HG02678 (cell line): Measurements from ENCODE around the gene ARL6IP4.
"Not testable (repeated sequence)": the region's sequence is repeated elsewhere in the genome, so short reads cannot be mapped to it uniquely, and the experiment has no call there.

Experiments
- ATAC-seq: cut with Tn5 transposase; IDR thresholded peaks from one replicate; pipeline ENCODE4 v1.9.1; 2021; ENCODE audit warnings: mild to moderate bottlenecking, moderate library complexity; ENCODE audit not compliant: unreplicated experiment

ARL6IP4 gene

DNA sequence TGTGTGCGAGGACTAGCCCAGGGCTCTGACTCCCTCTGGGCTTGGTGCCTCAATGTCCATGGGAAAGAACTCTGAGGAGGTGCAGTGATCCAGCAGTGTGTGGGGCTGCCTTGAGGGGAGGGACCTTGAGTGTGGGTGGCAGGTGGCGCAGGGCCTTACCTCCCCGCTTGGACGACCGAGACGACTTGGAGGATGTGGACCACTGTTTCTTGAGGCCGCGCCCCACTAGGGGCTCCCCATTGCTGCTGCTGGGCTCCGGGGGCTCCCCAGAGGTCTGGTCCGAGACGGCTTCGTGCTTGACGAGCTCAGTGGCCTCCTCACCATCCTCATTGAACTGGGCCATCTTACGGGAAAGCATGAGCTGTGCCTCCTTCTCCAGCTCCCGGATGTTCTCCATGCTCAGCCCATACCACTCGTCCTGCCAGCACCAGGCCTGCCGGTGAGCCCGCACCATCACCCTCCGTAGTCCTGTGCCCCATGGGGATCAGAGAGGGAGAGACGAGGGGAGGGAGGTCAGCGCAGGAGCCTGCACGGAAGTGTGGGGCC is 24.7 kb downstream of the ARL6IP4 start:
- ATAC-seq = no peak

GRCh38 chr12:123006977-123007376 is 26.5 kb downstream of the ARL6IP4 start:
- ATAC-seq = no peak

DNA sequence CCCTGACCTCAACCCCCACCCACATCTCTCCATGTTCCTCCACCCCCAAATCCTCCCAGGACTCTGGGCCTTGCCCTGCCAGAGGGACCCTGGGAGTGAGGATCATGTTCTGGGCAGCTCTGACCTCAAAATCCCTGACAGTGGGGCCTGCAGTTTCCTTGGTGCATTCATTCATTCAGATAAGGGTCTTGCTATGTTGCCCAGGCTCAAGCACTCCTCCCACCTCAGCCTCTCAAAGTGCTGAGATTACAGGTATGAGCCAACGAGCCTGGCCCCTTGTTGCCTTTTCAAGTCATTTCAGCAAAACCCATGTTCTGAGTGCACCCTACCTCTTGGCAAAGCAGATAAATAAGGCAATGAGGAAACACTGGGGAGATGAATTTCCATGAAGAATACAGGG is 29.6 kb downstream of the ARL6IP4 start:
- no peak for ATAC-seq

- no peak for ATAC-seq
Measured at GRCh38 chr12:123010681-123011080, 30.2 kb downstream of the ARL6IP4 start.

DNA sequence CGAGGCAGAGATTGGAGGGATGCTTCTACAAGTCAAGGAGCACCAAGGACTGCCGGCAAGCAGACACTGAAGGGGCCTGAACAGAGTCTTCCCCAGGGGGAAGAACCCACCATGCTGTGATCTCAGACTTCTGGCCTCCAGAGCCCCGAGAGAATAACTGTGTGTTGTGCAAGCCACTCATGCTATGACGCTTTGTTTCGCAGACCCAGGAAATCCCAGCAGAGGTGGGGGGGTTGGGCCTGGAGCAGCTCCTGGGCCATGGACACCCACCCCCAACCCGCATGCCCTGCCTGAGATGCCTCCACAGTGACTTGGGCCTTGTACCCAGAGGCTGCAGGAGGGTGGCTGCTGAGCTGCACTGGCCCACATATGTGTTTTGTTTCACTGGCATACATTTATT is 31.2 kb downstream of the ARL6IP4 start:
- ATAC-seq = no peak

DNA sequence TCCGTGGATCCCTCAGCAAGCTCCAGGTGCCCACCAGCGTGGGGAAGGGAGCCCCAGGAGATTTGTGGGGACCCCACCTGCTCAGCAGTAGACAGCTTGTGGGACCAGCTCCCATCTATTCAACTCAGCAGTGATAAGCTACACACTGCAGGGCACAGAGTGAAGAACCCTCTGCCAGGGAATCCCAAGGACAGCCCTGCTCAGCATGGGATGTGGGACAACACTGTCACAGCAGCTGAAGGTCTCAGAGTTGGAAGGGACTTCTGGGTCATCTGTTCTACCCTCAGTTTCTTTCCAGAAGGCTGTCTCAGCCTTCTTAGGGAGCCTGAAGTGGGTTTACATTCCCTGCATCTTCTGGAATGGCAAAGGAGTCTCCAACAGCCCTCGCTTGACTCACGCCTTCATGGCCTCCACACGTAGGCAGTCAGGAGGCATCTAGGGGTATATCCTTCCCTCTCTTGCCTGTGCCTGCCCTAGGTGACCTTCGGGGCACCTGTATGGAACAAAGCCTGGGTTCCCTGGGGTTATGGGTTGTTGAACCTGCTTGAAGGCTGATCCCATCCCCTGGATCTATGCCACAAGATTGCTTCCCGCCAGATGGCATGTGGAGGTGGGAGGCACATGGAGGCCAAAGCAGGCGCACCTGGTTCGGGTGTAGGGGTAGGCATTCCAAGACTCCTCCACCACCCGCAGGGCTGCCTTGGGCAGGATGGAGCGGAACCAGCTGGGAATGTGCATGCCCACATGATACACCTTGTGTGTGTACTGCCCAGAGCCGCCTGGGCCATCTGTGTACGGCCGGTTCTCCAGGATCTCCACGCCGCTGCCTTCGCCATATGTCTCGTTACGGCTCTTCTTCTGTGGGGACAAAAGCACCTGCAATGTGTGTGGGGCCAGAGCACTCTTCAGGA is 33.0 kb downstream of the ARL6IP4 start:
- ATAC-seq = no peak

DNA sequence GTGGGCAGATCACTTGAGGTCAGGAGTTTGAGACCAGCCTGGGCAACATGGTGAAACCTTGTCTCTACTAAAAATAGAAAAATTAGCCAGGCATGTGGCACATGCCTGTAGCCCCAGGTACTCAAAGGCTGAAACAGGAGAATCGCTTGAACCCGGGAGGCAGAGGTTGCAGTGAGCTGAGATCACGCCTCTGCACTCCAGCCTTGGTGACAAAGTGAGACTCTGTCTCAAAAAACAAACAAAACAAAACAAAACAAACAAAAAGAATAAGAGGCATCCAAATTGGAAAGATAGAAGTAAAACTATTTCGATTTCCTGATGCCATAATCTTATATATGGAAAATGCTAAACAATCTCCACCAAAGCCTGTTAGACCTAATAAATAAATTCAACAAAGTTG is 34.0 kb downstream of the ARL6IP4 start:
- ATAC-seq = not testable (repeated sequence)

GRCh38 chr12:123017753-123018152 is 37.3 kb downstream of the ARL6IP4 start:
- no peak for ATAC-seq

DNA sequence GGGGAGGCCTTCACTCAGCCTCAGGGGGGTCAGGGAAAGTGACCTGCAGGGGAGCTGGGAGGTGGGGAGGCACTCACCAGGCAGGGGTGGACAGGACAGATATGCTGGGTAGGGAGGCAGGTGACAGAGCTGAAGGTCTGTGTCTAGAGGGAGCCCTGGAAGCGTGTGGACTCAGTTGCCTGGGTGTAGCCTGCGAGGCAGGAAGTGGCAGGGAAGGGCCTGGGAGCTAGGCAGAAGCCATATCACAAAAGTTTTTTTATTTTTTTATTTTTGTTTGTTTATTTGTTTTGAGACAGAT is 39.3 kb downstream of the ARL6IP4 start:
- no peak for ATAC-seq

DNA sequence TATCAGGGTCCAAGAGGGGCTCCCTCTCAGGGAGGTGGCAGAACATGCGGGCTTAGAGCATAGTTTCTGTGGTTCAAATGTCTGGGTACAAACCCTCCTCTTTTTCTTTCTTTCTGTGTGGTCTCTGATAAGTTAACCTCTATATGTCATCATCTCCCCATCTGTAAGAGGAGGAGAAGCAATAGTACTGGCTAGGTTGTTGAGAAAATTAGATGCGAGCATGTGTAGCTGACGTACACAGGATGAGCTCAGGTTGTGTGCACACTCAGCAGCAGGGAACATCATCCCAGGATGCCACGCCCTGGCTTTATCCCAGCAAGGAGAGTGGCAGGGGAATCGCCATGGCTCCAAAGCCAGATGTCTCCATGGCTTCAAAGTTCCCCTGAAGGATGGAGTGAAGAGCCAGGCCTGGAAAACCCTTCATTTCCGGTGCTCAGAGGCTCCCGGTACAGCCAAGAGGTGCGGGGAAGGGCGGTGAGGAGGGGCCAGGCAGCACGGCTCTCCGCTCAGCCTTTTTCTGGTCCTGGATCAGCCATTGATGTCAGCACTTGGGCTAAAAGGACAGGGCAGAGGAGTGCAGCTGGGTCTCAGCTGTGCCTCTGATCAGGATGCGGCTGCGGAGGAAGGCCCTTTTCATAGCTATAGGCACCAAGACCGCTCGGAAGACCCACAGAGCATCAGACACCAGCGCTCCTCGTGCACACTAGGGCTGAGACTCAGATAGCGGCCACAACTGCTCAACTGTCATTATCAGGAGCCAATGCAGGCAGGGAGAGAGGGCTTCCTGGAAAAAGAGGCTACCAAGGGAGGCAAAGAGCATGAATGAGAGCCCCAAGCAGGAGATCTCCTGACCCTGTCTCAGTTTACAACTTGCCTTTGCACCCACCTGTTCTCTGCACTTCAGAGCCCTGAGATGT is 41.5 kb downstream of the ARL6IP4 start:
- ATAC-seq = no peak

- no peak for ATAC-seq
Measured at GRCh38 chr12:123022846-123023245, 42.4 kb downstream of the ARL6IP4 start.

DNA sequence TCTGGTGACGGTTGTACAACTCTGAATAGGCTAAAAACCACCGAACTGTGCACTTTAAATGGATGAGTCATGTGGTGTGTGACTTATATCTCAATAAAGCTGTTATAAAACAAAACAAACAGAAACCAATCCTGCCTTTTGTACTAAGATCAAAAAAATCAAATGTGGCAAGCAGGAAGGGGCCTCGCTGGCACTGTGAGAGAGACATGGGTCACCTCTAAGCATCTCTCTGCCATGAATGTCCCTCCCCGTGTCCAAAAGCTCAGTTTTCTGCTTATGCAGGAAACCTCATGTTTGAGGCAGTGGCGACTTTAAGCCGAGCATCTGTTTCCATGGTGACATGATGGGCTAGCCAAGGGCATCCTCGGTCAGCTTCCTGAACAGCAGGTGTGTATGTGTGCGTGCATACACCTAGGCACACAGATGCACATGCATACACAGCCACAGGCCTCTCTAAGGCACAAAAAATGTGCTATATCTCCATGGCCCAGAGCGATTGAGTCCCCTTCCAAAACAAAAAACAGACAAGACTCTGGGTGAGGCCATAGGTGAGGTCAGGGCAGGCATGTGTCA is 44.4 kb downstream of the ARL6IP4 start:
- no peak for ATAC-seq

DNA sequence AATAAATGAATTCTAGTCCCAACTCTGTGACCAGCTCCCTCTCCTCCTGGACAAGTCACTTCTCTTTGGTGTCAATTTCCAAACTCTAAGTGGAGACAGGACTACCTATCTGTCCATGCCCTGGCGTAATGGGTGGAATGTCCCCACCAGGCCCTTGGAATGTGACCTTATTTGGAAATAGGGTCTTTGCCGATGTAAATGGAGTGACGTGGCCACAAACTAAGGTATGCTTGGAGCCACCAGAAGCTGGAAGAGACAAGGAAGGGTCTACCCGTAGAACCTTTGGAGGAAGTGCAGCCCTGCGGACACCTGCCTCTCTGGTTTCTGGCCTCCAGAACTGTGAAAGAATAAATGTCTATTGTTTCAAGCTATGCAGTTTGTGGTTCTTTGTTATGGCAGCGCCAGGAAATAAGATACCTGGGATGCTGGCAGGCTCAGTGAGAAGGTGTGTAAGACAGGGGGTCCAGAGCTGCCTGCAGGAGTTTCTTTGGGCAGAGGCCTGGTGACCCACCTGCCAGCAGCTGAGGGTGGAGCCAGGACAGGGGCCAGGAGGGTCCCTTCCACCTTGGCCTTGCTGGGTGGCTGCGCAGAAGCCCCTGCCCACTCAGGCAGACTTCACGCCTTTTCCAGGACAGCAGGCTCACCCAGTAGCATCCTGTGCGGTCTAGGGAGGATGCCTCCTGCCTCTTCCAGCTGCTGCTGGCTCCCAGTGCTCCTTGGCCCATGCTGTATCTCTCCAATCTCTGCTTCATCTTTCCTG is 45.8 kb downstream of the ARL6IP4 start:
- no peak for ATAC-seq

GRCh38 chr12:123027726-123028445 is 47.4 kb downstream of the ARL6IP4 start:
- ATAC-seq = no peak

- ATAC-seq = no peak
Measured at GRCh38 chr12:123028475-123028874, 48.0 kb downstream of the ARL6IP4 start.

DNA sequence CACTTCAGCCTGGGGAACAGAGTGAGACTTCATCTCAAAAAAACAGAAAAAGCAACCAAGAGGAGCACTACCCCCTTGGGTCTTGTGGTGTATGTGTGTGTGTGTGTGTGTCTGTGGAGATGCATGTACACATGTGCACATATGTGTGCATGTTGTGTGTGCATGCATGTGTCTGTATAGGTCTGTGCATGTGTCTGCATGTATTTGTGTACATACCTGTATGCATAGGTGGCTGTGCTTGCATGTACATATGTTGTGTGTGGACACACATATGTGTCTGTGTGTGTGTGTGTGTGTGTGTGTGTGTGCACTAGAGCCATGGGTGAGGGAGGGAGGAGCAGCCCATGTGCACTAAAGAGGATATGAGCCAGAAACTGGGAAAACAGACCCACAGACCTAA is 49.1 kb downstream of the ARL6IP4 start:
- ATAC-seq = no peak

GRCh38 chr12:123030686-123031085 is 50.2 kb downstream of the ARL6IP4 start:
- no peak for ATAC-seq

GRCh38 chr12:123031171-123031845 is 50.8 kb downstream of the ARL6IP4 start:
- ATAC-seq = no peak
